Measurements from ENCODE around the gene TPMT.

DNA sequence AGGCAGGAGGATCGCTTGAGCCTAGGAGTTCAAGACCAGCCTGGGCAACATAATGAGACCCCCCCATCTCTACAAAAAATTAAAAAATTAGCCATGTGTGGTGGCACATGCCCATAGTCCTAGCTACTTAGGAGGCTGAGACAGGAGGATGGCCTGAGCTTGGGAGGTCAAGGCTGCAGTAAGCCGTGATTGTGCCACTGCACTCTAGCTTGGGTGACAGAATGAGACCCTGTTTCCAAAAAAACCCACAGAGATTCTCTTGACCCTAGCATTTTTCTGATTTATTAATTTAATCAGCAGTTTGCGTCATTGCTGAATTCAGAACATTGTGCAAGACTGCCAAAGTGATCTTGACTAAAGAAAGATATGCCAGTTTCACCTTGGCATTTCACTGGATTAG, 37.1 kb upstream of the TPMT start:
- no peak for TF ChIP-seq EZH2 (IDR thresholded peaks at IDR 0.05; ENCODE audit: borderline replicate concordance, low read length)
- TF ChIP-seq, protein P1, sequence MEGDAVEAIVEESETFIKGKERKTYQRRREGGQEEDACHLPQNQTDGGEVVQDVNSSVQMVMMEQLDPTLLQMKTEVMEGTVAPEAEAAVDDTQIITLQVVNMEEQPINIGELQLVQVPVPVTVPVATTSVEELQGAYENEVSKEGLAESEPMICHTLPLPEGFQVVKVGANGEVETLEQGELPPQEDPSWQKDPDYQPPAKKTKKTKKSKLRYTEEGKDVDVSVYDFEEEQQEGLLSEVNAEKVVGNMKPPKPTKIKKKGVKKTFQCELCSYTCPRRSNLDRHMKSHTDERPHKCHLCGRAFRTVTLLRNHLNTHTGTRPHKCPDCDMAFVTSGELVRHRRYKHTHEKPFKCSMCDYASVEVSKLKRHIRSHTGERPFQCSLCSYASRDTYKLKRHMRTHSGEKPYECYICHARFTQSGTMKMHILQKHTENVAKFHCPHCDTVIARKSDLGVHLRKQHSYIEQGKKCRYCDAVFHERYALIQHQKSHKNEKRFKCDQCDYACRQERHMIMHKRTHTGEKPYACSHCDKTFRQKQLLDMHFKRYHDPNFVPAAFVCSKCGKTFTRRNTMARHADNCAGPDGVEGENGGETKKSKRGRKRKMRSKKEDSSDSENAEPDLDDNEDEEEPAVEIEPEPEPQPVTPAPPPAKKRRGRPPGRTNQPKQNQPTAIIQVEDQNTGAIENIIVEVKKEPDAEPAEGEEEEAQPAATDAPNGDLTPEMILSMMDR (IDR thresholded peaks at IDR 0.05; ENCODE audit: low read length) = no peak
